ENCODE results near the gene TSPAN17. TPM values are rescaled to one million over a fixed set of nuclear protein-coding genes. Genes with fewer than 3 reads are reported as not detected.

Gene TSPAN17
- polyA plus RNA-seq, 2 of the 4 experiments (the other 2 are of a cell fraction): 35.6 to 47.4 TPM

DNA sequence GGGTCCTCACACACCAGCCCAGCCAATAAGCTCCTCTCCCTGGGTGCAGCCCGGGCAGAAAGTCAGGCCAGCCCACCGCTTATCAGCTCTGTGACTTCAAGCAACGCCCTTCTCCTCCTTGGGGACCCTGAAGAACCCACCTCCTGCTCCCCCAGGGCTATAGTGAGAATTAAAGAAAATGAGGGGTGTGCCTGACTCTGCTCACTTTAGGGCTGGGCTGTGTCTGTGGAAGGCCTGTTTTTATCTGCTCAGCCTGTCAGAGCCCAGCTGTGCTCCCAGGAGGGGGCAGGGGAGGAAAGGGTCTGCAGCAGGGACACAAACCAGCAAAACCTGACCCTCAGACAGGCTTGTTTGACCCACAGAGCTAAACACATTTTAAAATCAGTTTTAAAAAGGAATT lies 41.3 kb upstream of the TSPAN17 start (continued):
- TF ChIP-seq CHD2 (IDR thresholded peaks at IDR 0.05; ENCODE audit: low read length, partially characterized antibody) (no peak), NFE2L2 (conservative IDR thresholded peaks at IDR 0.05; ENCODE audit: low read length) (no peak), ESRRA (IDR thresholded peaks at IDR 0.05; ENCODE audit: borderline replicate concordance, low read length) (no peak), RFX5 (IDR thresholded peaks at IDR 0.05) (no peak), HOXB13 (CRISPR knock-in tag; IDR thresholded peaks at IDR 0.05; ENCODE audit: low read depth) (no peak)

DNA sequence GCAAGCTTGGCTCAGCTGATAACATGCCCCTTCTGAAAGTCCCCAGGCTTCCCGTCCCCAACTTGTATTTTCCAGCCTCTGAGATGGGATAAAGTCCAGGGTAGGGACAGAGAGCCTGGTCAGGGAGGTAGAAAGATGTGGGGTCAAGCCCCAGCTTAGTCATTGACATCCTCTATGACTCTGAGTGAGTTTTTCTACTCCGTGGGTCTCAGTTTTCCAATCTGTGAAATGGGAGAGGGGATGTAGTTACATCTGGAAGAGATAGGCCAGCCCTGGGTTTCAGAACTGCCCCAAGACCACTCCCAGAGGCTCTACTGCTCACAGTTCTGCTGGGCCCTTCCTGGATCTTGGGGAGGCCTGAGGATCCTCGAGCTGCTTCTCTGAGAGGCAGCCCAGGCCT lies 40.4 kb upstream of the TSPAN17 start:
- no peak overlapping the region for H3K4me2 ChIP-seq
- ChIA-PET CTCF (interaction anchor here (1.2 to 3.8 kb wide), 7 partner anchors 12 to 191 kb away, joined by 3 to 18 read pairs (median 6); partner anchors contain the start of genes CLTB and TSPAN17), POLR2A (interaction anchor here (0.6 to 1.5 kb wide), 2 partner anchors 40 to 292 kb away, joined by 3 to 5 read pairs; partner anchors contain the start of genes HK3 and TSPAN17)
- ATAC-seq (no peak), DNase-seq (ENCODE audit: low read depth in 1 of 2, low spot score in 1 of 2) (no peak), FAIRE-seq (no peak)
- H3K4me3 ChIP-seq: no peak overlapping the region
- H3K9me3 ChIP-seq: no peaks in the 10 kb centered on the region
- no peak overlapping the region for H3K27ac ChIP-seq
- H3K4me1 ChIP-seq: peaks cover 13% of the 10 kb centered on the region
- no peak for TF ChIP-seq RFX5 (IDR thresholded peaks at IDR 0.05)
- TF ChIP-seq EP300 (IDR thresholded peaks at IDR 0.05): no peak
- 89% methylated on average over 3 of the region's 3 CpGs for WGBS (ENCODE audit: missing lambda C conversion rate)

DNA sequence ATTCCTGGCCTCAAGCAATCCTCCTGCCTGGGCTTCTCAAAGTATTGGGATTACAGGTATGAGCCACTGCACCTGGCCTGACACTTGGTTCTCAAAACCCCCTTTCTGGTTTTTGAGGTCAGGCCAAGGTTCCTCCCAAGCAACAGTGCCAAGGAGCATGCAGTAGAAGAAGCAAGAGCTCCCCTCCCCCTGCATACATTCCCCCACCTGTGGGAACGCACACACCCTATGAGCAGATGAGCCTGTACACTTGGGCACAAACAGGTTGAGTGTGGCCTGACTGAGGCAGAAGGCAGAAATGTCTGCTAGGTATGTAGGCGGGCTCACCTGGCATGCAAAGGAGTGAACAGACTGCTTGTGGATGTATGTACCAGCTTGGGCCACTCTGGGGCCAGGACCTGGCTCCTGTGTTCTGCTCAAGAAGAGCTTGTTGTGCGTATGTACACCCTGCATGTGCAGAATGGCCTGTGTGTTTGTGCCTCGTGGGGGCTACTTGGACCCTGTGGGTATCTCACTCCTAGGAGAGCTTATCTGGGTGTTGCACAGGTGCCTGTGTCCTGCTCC lies 39.1 kb upstream of the TSPAN17 start:
- TF ChIP-seq NFE2L2 (conservative IDR thresholded peaks at IDR 0.05; ENCODE audit: low read length) (no peak), FOSB (CRISPR knock-in tag; IDR thresholded peaks at IDR 0.05) (no peak), TP53 (CRISPR knock-in tag; IDR thresholded peaks at IDR 0.05) (no peak), ZFP36 (IDR thresholded peaks at IDR 0.05; ENCODE audit: borderline replicate concordance, partially characterized antibody) (no peak), MAFK (IDR thresholded peaks at IDR 0.05; ENCODE audit: partially characterized antibody) (no peak), CBX8 (IDR thresholded peaks at IDR 0.05) (no peak)
- TF ChIP-seq, protein P1, sequence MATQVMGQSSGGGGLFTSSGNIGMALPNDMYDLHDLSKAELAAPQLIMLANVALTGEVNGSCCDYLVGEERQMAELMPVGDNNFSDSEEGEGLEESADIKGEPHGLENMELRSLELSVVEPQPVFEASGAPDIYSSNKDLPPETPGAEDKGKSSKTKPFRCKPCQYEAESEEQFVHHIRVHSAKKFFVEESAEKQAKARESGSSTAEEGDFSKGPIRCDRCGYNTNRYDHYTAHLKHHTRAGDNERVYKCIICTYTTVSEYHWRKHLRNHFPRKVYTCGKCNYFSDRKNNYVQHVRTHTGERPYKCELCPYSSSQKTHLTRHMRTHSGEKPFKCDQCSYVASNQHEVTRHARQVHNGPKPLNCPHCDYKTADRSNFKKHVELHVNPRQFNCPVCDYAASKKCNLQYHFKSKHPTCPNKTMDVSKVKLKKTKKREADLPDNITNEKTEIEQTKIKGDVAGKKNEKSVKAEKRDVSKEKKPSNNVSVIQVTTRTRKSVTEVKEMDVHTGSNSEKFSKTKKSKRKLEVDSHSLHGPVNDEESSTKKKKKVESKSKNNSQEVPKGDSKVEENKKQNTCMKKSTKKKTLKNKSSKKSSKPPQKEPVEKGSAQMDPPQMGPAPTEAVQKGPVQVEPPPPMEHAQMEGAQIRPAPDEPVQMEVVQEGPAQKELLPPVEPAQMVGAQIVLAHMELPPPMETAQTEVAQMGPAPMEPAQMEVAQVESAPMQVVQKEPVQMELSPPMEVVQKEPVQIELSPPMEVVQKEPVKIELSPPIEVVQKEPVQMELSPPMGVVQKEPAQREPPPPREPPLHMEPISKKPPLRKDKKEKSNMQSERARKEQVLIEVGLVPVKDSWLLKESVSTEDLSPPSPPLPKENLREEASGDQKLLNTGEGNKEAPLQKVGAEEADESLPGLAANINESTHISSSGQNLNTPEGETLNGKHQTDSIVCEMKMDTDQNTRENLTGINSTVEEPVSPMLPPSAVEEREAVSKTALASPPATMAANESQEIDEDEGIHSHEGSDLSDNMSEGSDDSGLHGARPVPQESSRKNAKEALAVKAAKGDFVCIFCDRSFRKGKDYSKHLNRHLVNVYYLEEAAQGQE (IDR thresholded peaks at IDR 0.05): no peak
- TF ChIP-seq, protein P2, sequence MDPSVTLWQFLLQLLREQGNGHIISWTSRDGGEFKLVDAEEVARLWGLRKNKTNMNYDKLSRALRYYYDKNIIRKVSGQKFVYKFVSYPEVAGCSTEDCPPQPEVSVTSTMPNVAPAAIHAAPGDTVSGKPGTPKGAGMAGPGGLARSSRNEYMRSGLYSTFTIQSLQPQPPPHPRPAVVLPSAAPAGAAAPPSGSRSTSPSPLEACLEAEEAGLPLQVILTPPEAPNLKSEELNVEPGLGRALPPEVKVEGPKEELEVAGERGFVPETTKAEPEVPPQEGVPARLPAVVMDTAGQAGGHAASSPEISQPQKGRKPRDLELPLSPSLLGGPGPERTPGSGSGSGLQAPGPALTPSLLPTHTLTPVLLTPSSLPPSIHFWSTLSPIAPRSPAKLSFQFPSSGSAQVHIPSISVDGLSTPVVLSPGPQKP (IDR thresholded peaks at IDR 0.05; ENCODE audit: low read depth, low read length): no peak
- FAIRE-seq (no peak), DNase-seq (ENCODE audit: low read depth in 1 of 2, low spot score in 1 of 2) (no peak), ATAC-seq (no peak)
- POLR2A ChIA-PET: no interaction called here
- no peak overlapping the region for H3K4me3 ChIP-seq
- WGBS (ENCODE audit: missing lambda C conversion rate): 81% methylated on average over 3 of the region's 4 CpGs
- no peaks in the 10 kb centered on the region for H3K9me3 ChIP-seq
- CTCF ChIA-PET: interaction anchor here (0.9 to 3.8 kb wide), 6 partner anchors 11 to 192 kb away, joined by 3 to 18 read pairs (median 4); partner anchors contain the start of gene CLTB
- H3K4me1 ChIP-seq: peaks cover 8% of the 10 kb centered on the region
- H3K4me2 ChIP-seq: no peak overlapping the region
- H3K27ac ChIP-seq: no peak overlapping the region

DNA sequence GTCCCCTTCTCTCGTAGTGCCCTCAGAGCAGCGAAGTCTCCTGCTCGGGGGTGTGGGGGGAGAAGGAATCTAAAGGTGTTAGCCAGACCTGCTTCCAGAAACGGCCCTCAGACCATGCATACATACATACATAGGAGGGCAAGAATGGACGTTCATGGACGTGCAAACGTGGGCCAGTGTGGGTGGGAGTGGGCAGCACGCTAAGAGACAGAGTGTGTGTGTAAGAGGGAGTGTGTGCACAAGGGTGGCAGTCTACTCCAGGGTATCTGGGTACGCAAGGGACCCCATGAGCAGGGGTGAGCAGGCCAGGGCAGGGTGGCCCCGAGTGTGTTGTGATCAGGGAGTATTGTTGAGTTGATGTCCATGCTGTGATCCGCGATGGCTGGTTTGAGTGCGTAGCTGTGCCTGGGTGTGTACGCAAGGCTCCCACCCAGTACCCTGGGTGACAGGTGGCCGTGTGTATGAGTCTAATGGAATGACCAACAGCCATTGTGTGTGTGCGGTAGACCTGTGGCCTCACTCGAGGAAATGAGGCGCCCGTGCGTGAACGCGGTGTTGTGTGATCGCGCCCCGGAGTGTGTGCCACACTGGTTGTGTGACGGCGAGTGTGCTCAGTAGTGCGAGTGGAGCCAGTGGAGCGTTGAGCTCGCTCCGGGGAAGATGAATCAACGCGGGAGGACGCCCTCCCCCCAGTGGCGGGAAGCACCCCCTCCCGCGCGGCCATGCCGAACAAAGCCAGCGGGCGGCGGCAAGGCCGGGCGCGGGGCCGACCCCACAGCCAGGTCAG lies 38.2 kb upstream of the TSPAN17 start:
- H3K27ac ChIP-seq: peak overlapping the region; percentile 84 to 95
- peaks cover 14% of the 10 kb centered on the region for H3K4me1 ChIP-seq
- DNase-seq (ENCODE audit: low read depth in 1 of 2, low spot score in 1 of 2) (no peak), FAIRE-seq (no peak), ATAC-seq (peak in 1 of 2 experiments; percentile 12; a peak in 4 of 6 replicates)
- 52% methylated on average over 33 of the region's 46 CpGs for WGBS (ENCODE audit: missing lambda C conversion rate)
- no peak for TF ChIP-seq CHD4 (IDR thresholded peaks at IDR 0.05; ENCODE audit: borderline replicate concordance)
- TF ChIP-seq RFX5 (IDR thresholded peaks at IDR 0.05): no peak
- TF ChIP-seq CBX2 (IDR thresholded peaks at IDR 0.05; ENCODE audit: borderline replicate concordance, low read depth): no peak
- TF ChIP-seq ZFP36 (IDR thresholded peaks at IDR 0.05; ENCODE audit: borderline replicate concordance, partially characterized antibody): no peak
- TF ChIP-seq EHF (CRISPR knock-in tag; IDR thresholded peaks at IDR 0.05): no peak
- TF ChIP-seq POLR2A (IDR thresholded peaks at IDR 0.05; ENCODE audit: low read length): no peak
- TF ChIP-seq, protein P3, sequence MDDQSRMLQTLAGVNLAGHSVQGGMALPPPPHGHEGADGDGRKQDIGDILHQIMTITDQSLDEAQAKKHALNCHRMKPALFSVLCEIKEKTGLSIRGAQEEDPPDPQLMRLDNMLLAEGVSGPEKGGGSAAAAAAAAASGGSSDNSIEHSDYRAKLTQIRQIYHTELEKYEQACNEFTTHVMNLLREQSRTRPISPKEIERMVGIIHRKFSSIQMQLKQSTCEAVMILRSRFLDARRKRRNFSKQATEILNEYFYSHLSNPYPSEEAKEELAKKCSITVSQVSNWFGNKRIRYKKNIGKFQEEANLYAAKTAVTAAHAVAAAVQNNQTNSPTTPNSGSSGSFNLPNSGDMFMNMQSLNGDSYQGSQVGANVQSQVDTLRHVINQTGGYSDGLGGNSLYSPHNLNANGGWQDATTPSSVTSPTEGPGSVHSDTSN (IDR thresholded peaks at IDR 0.05): no peak
- TF ChIP-seq MYC (IDR thresholded peaks at IDR 0.05; ENCODE audit: borderline replicate concordance, low read length): no peak
- TF ChIP-seq ZC3H11A (IDR thresholded peaks at IDR 0.05): no peak
- peak overlapping the region; percentile 91 for H3K4me2 ChIP-seq
- ChIA-PET CTCF (interaction anchor here (0.9 to 3.8 kb wide), 5 partner anchors 26 to 193 kb away, joined by 3 to 18 read pairs (median 4); partner anchors contain the start of gene CLTB), POLR2A (no interaction called here)
- H3K9me3 ChIP-seq: no peaks in the 10 kb centered on the region
- peak overlapping the region; percentile 94 for H3K4me3 ChIP-seq
